T-cell (primary cell): Measurements from ENCODE around the gene LPIN1. TPM values are rescaled to one million over a fixed set of nuclear protein-coding genes. Genes with fewer than 3 reads are reported as not detected.
"Not testable (repeated sequence)": the region's sequence is repeated elsewhere in the genome, so short reads cannot be mapped to it uniquely, and the experiment has no call there.

Experiments used
- ATAC-seq, 4 experiments: fragments of 200-7000 bp in 3 of 4; fragments of 150-1000 bp in 1 of 4; cut with Tn5 transposase; replicated peaks in 1 of 4; 1 replicate in 3 of 4; 2 replicates in 1 of 4; pipeline ENCODE4 v1.10.0; 2021; ENCODE audit warnings: moderate library complexity in 3 of 4, mild to moderate bottlenecking in 2 of 4, moderate number of reproducible peaks in 1 of 4
- CTCF ChIA-PET, 2 donors: fragments of 300-600 bp; sonication (Branson Sonifier 250); formaldehyde crosslinking; loops; one replicate each; lab custom pipeline; 2022; ENCODE audit warnings: antibody characterized with exemption in 2 of 2; lab: Charles Lee
- POLR2A ChIA-PET, 2 donors: fragments of 300-600 bp; sonication (Branson Sonifier 250); formaldehyde crosslinking; loops; one replicate each; lab custom pipeline; 2022; ENCODE audit warnings: antibody characterized with exemption in 2 of 2; lab: Charles Lee
- DNase-seq, 35 experiments: peaks; one replicate each; pipeline versions ENCODE4 v3.0.0 to v3.0.0-alpha.2; 2013 to 2023
- H3K27ac ChIP-seq: one replicate; pipeline ENCODE4 v1.5.1; 2013; ENCODE audit warnings: low read length
- H3K27me3 ChIP-seq, 2 experiments: replicated peaks in 1 of 2; 1 replicate in 1 of 2; 2 replicates in 1 of 2; pipeline versions ENCODE4 v1.6.1 to v1.7.0; 2013; ENCODE audit warnings: low read length in 1 of 2, mixed read lengths in 1 of 2; ENCODE audit not compliant: control insufficient read depth in 2 of 2, insufficient read depth in 2 of 2; ENCODE audit errors: extremely low read depth in 1 of 2
- H3K36me3 ChIP-seq, 2 donors: 1 replicate in 1 of 2; 2 replicates in 1 of 2; pipeline versions ENCODE4 v1.6.1 to v1.7.0; 2013; ENCODE audit warnings: low read length in 1 of 2; ENCODE audit not compliant: control insufficient read depth in 2 of 2, insufficient read depth in 1 of 2; ENCODE audit errors: extremely low read depth in 1 of 2
- H3K4me1 ChIP-seq, 2 experiments: 1 replicate in 1 of 2; 2 replicates in 1 of 2; pipeline versions ENCODE4 v1.6.1 to v1.7.0; 2013; ENCODE audit warnings: low read length in 2 of 2, mixed read lengths in 1 of 2; ENCODE audit not compliant: insufficient read depth in 2 of 2, control insufficient read depth in 1 of 2; ENCODE audit errors: extremely low read depth in 1 of 2
- H3K4me3 ChIP-seq, 2 donors: 1 replicate in 1 of 2; 2 replicates in 1 of 2; pipeline versions ENCODE4 v1.5.1 to v1.7.0; 2013; ENCODE audit warnings: mild to moderate bottlenecking in 2 of 2, low read length in 1 of 2, moderate library complexity in 1 of 2; ENCODE audit not compliant: control insufficient read depth in 1 of 2; ENCODE audit errors: extremely low read depth in 1 of 2
- H3K9me3 ChIP-seq: 2 replicates; pipeline ENCODE4 v1.7.0; 2013
- H3K27ac Mint-ChIP-seq, 2 donors: one replicate each; pipeline ENCODE4 v1.8.0; 2020 to 2021; ENCODE audit warnings: mild to moderate bottlenecking in 2 of 2, mixed read lengths in 2 of 2
- H3K27me3 Mint-ChIP-seq, 2 donors: one replicate each; pipeline ENCODE4 v1.8.0; 2021 to 2022; ENCODE audit warnings: mixed read lengths in 2 of 2
- H3K36me3 Mint-ChIP-seq: one replicate; pipeline ENCODE4 v1.8.0; 2021; ENCODE audit warnings: mixed read lengths
- H3K4me1 Mint-ChIP-seq, 3 donors: one replicate each; pipeline ENCODE4 v1.8.0; 2020 to 2022; ENCODE audit warnings: mixed read lengths in 3 of 3, mild to moderate bottlenecking in 1 of 3
- H3K4me3 Mint-ChIP-seq, 3 donors: one replicate each; pipeline ENCODE4 v1.8.0; 2020 to 2022; ENCODE audit warnings: mild to moderate bottlenecking in 3 of 3, mixed read lengths in 3 of 3, moderate library complexity in 3 of 3
- H3K9me3 Mint-ChIP-seq, 3 donors: one replicate each; pipeline ENCODE4 v1.8.0; 2020 to 2022; ENCODE audit warnings: mixed read lengths in 3 of 3
- WGBS: methylation state at CpG from one replicate; pipeline ENCODE4 v1.1.5; 2013; ENCODE audit warnings: missing lambda C conversion rate; ENCODE audit not compliant: insufficient coverage; 5-methylcytosine and 5-hydroxymethylcytosine counted together
- total RNA-seq, 35 experiments: library from RNA in 6 of 35; stranded (reverse) in 6 of 35; fragments of 120-200 nt in 1 of 35; gene quantifications; one replicate each; pipeline versions ENCODE4 v1.2.1 to v1.2.4 and lab custom pipeline; 2013 to 2026

The LPIN1 gene
- total RNA-seq, 5 donors from 2014 or later (not counting 1 experiment from before 2014, with no cell fraction given), result 67.1 to 102 (median 88.0) TPM

GRCh38 chr2:11726384-11726783 is 20.0 kb upstream of the LPIN1 start:
- Mint-ChIP-seq H3K27me3 (peaks cover 5 to 6% of the 10 kb centered on the region in 2 donors), H3K4me1 (peaks cover 0 to 3% (median 2%) of the 10 kb centered on the region in 3 donors), H3K27ac (no peak overlapping the region), H3K9me3 (no peaks in the 10 kb centered on the region), H3K36me3 (no peaks in the 10 kb centered on the region), H3K4me3 (no peak overlapping the region)
- Histone ChIP-seq H3K4me1 (no peaks in the 10 kb centered on the region), H3K27me3 (peaks cover 0 to 11% of the 10 kb centered on the region in 2 experiments), H3K36me3 (no peaks in the 10 kb centered on the region), H3K27ac (no peak overlapping the region), H3K4me3 (no peak overlapping the region), H3K9me3 (no peaks in the 10 kb centered on the region)
- ChIA-PET POLR2A (interaction anchor here in 1 of 2 donors (0.6 kb wide), 1 partner anchor 525 kb away, joined by 5 read pairs; no protein-coding TSS in a partner anchor), CTCF (interaction anchor here (0.6 to 0.7 kb wide), 2 partner anchors 36 to 54 kb away, joined by 3 read pairs; no protein-coding TSS in a partner anchor)
- DNase-seq (no peak), ATAC-seq (no peak)
- WGBS, result 70% methylated on average over 5 of the region's 7 CpGs

DNA sequence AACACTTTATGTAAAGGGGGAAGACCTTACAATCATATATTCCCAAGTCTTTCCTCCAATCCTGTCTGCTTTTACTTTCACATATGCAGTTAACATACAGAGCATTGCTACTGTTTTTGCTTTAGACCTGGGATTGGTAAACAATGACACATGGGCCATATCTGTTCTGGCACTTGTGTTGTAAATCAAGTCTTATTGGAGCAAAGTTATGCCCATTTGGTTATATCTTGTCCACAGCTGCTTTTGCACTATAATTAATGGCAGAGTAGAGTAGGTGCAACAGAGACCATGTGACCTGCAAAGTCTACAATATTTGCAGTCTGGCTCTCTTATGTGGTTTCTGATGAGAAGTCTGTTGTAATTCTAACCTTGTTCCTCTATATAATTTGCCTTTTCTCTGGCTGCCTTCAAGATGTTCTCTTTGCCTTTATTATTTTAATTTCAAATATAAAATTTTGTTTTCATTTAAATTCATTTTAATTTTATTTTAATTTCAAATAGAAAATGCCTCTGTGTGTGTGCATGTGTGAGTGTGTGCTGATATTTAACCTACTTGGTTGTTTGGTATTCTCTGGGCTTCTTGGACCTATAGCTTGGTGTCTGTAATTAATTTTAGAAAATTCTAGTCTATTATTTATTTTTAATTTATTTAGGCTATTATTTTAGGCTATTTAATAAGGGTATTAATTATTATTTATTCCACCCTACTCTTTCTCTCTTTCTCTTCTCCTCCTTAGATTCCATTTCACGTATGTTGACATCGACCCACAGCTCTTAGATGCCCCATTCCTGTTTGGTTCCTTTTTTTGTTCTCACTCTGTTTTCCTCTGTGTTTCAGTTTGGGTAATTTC is 16.8 kb upstream of the LPIN1 start:
- Histone ChIP-seq H3K27me3 (peaks cover 0 to 10% of the 10 kb centered on the region in 2 experiments), H3K4me3 (no peak overlapping the region), H3K9me3 (no peaks in the 10 kb centered on the region), H3K4me1 (no peaks in the 10 kb centered on the region), H3K27ac (no peak overlapping the region), H3K36me3 (no peaks in the 10 kb centered on the region)
- ATAC-seq (no peak), DNase-seq (no peak)
- no peak overlapping the region for H3K27ac Mint-ChIP-seq
- peaks cover 6 to 15% of the 10 kb centered on the region in 2 donors for H3K27me3 Mint-ChIP-seq
- POLR2A ChIA-PET, result no interaction called here
- no peak overlapping the region for H3K4me3 Mint-ChIP-seq
- no peaks in the 10 kb centered on the region for H3K36me3 Mint-ChIP-seq
- no peaks in the 10 kb centered on the region for H3K9me3 Mint-ChIP-seq
- peaks cover 0 to 3% (median 2%) of the 10 kb centered on the region in 3 donors for H3K4me1 Mint-ChIP-seq
- WGBS, result 100% methylated on average over 1 of the region's 2 CpGs
- CTCF ChIA-PET, result interaction anchor here in 1 of 2 donors (1.2 to 1.4 kb wide), 2 partner anchors 25 to 50 kb away, joined by 3 read pairs; no protein-coding TSS in a partner anchor

GRCh38 chr2:11731214-11731984 is 15.0 kb upstream of the LPIN1 start:
- DNase-seq, H3K4me3 ChIP-seq, H3K9me3 Mint-ChIP-seq, H3K27ac Mint-ChIP-seq, H3K9me3 ChIP-seq, H3K27me3 ChIP-seq, H3K4me1 ChIP-seq, H3K36me3 ChIP-seq, ATAC-seq, H3K4me1 Mint-ChIP-seq, H3K4me3 Mint-ChIP-seq, H3K27ac ChIP-seq, H3K36me3 Mint-ChIP-seq, POLR2A ChIA-PET: not testable (repeated sequence)
- WGBS, result no CpG with 5 or more reads among the region's 4 CpGs
- CTCF ChIA-PET, result interaction anchor here in 1 of 2 donors (1.4 kb wide), 1 partner anchor 23 kb away, joined by 3 read pairs; no protein-coding TSS in a partner anchor
- peaks cover 11 to 16% of the 10 kb centered on the region in 2 donors for H3K27me3 Mint-ChIP-seq

DNA sequence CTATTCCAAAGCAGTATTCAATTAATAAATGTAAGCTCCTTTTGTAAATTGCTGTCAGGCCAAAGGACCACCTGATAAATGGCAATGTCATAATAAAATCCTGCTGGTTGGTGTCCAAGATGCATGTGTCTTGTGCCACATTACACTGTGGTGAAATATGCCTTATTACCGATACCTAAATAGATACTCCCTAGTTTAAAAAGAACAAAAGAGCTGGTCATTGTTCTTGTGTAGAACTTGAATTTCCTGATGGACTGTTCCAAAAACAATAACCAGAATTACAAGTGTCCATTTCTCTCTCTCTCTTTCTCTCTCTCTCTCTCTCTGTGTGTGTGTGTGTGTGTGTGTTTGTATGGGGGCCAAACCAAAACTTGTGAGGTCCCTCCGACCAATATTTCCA is 13.8 kb upstream of the LPIN1 start:
- Mint-ChIP-seq H3K4me3 (no peak overlapping the region), H3K4me1 (peaks cover 0 to 6% (median 4%) of the 10 kb centered on the region in 3 donors), H3K36me3 (no peaks in the 10 kb centered on the region), H3K27ac (no peak overlapping the region), H3K27me3 (peaks cover 11 to 14% of the 10 kb centered on the region in 2 donors), H3K9me3 (no peaks in the 10 kb centered on the region)
- ChIA-PET CTCF (interaction anchor here in 1 of 2 donors (0.5 kb wide), 1 partner anchor 94 kb away, joined by 11 read pairs; no protein-coding TSS in a partner anchor), POLR2A (interaction anchor here in 1 of 2 donors (1.0 kb wide), 1 partner anchor 14 kb away, joined by 3 read pairs; the partner anchor contains the start of gene LPIN1)
- no peaks in the 10 kb centered on the region for H3K36me3 ChIP-seq
- WGBS, result no CpG with 5 or more reads among the region's 2 CpGs
- H3K27me3 ChIP-seq, result peaks cover 0 to 8% of the 10 kb centered on the region in 2 experiments
- H3K4me1 ChIP-seq, result no peaks in the 10 kb centered on the region
- DNase-seq (no peak), ATAC-seq (no peak)
- H3K9me3 ChIP-seq, result no peaks in the 10 kb centered on the region
- no peak overlapping the region for H3K4me3 ChIP-seq
- no peak overlapping the region for H3K27ac ChIP-seq

- CTCF ChIA-PET, result interaction anchor here (0.6 to 2.0 kb wide), 8 partner anchors 16 to 47 kb away, joined by 3 to 19 read pairs (median 6); no protein-coding TSS in a partner anchor
- DNase-seq, H3K4me3 ChIP-seq, H3K27ac Mint-ChIP-seq, H3K36me3 Mint-ChIP-seq, H3K36me3 ChIP-seq, H3K4me3 Mint-ChIP-seq, POLR2A ChIA-PET, H3K4me1 ChIP-seq, H3K9me3 ChIP-seq, ATAC-seq, H3K27ac ChIP-seq, H3K9me3 Mint-ChIP-seq, H3K27me3 ChIP-seq: not testable (repeated sequence)
- H3K27me3 Mint-ChIP-seq, result peaks cover 10 to 13% of the 10 kb centered on the region in 2 donors
- H3K4me1 Mint-ChIP-seq, result peaks cover 0 to 16% (median 5%) of the 10 kb centered on the region in 3 donors
- WGBS, result no CpG with 5 or more reads among the region's 2 CpGs
These were observed 8.6 kb upstream of the LPIN1 start for GRCh38 chr2:11737852-11738251.
